GM18867 (cell line): ENCODE results near the gene TAF4.
"Not testable (repeated sequence)": the region's sequence is repeated elsewhere in the genome, so short reads cannot be mapped to it uniquely, and the experiment has no call there.

Experiments
- ATAC-seq: cut with Tn5 transposase; IDR thresholded peaks from one replicate; pipeline ENCODE4 v1.9.1; 2021; ENCODE audit warnings: mild to moderate bottlenecking, moderate library complexity; ENCODE audit not compliant: unreplicated experiment

The TAF4 gene

GRCh38 chr20:62007127-62007647 lies 58.5 kb downstream of the TAF4 start:
- no peak for ATAC-seq

- no peak for ATAC-seq
Measured at GRCh38 chr20:62006482-62006881, 59.2 kb downstream of the TAF4 start.

- ATAC-seq: no peak
Measured at GRCh38 chr20:62004614-62005013, 61.1 kb downstream of the TAF4 start.

GRCh38 chr20:62003567-62004405 lies 61.9 kb downstream of the TAF4 start:
- ATAC-seq: no peak

GRCh38 chr20:62002882-62003480 lies 62.7 kb downstream of the TAF4 start:
- no peak for ATAC-seq

- ATAC-seq: no peak
Measured at GRCh38 chr20:62001178-62001715, 64.4 kb downstream of the TAF4 start.

GRCh38 chr20:61998343-61999121 lies 67.1 kb downstream of the TAF4 start:
- ATAC-seq: no peak

- no peak for ATAC-seq
Measured at GRCh38 chr20:61997891-61998290, 67.8 kb downstream of the TAF4 start.

- ATAC-seq: no peak
Measured at GRCh38 chr20:61997372-61997771, 68.3 kb downstream of the TAF4 start.

GRCh38 chr20:61994546-61994945 lies 71.1 kb downstream of the TAF4 start:
- no peak for ATAC-seq

- ATAC-seq: no peak
Measured at GRCh38 chr20:61993058-61993457, 72.6 kb downstream of the TAF4 start.

- no peak for ATAC-seq
Measured at GRCh38 chr20:61991476-61991875, 74.2 kb downstream of the TAF4 start.

- no peak for ATAC-seq
Measured at GRCh38 chr20:61990484-61990883, 75.2 kb downstream of the TAF4 start.

GRCh38 chr20:61989741-61990140 lies 75.9 kb downstream of the TAF4 start:
- ATAC-seq: no peak

GRCh38 chr20:61988665-61989064 lies 77.0 kb downstream of the TAF4 start:
- ATAC-seq: no peak

GRCh38 chr20:61986762-61987321 lies 78.8 kb downstream of the TAF4 start:
- no peak for ATAC-seq

- ATAC-seq: no peak
Measured at GRCh38 chr20:61985096-61985495, 80.6 kb downstream of the TAF4 start.

GRCh38 chr20:61984431-61984830 lies 81.2 kb downstream of the TAF4 start:
- ATAC-seq: not testable (repeated sequence)

GRCh38 chr20:61983965-61984364 lies 81.7 kb downstream of the TAF4 start:
- no peak for ATAC-seq

- no peak for ATAC-seq
Measured at GRCh38 chr20:61982951-61983315, 82.7 kb downstream of the TAF4 start.
